WERI-Rb-1 (cell line): ENCODE data around the gene PRKCE.

Source experiments
- DNase-seq: peaks from one replicate; pipeline ENCODE4 v3.0.0-alpha.2; 2020
- H3K27ac ChIP-seq: fragments of 250-450 bp; sonication (Bioruptor Pico); 2 replicates; pipeline ENCODE4 v1.5.1; 2020; ENCODE audit warnings: mild to moderate bottlenecking, moderate library complexity
- H3K27me3 ChIP-seq: fragments of 250-450 bp; sonication (Bioruptor Pico); 2 replicates; pipeline ENCODE4 v1.5.1; 2021; ENCODE audit warnings: mild to moderate bottlenecking, low read depth, moderate library complexity; ENCODE audit not compliant: insufficient read depth, severe bottlenecking
- H3K36me3 ChIP-seq: fragments of 250-450 bp; sonication (Bioruptor Pico); 2 replicates; pipeline ENCODE4 v1.5.1; 2020; ENCODE audit warnings: mild to moderate bottlenecking, moderate library complexity
- H3K4me3 ChIP-seq: 2 replicates; pipeline ENCODE4 v1.5.1; 2011; ENCODE audit warnings: low read depth, mild to moderate bottlenecking, control low read depth, low read length
- H3K9me3 ChIP-seq: fragments of 250-450 bp; sonication (Bioruptor Pico); 2 replicates; pipeline ENCODE4 v1.5.1; 2021; ENCODE audit warnings: mild to moderate bottlenecking, moderate library complexity; ENCODE audit not compliant: severe bottlenecking
- TF ChIP-seq, protein P1 (sequence below): IDR thresholded peaks from 2 replicates; pipeline ENCODE4 v1.5.1; 2011; ENCODE audit warnings: low read depth, mild to moderate bottlenecking, control low read depth, inconsistent platforms, low read length

PRKCE gene

GRCh38 chr2:45610281-45611019 is 41.0 kb upstream of the PRKCE start:
- peak overlapping the region; percentile 87 for H3K27ac ChIP-seq
- DNase-seq: peak; percentile 73
- H3K4me3 ChIP-seq: peak overlapping the region; percentile 88
- no peaks in the 10 kb centered on the region for H3K9me3 ChIP-seq
- TF ChIP-seq, protein P1, sequence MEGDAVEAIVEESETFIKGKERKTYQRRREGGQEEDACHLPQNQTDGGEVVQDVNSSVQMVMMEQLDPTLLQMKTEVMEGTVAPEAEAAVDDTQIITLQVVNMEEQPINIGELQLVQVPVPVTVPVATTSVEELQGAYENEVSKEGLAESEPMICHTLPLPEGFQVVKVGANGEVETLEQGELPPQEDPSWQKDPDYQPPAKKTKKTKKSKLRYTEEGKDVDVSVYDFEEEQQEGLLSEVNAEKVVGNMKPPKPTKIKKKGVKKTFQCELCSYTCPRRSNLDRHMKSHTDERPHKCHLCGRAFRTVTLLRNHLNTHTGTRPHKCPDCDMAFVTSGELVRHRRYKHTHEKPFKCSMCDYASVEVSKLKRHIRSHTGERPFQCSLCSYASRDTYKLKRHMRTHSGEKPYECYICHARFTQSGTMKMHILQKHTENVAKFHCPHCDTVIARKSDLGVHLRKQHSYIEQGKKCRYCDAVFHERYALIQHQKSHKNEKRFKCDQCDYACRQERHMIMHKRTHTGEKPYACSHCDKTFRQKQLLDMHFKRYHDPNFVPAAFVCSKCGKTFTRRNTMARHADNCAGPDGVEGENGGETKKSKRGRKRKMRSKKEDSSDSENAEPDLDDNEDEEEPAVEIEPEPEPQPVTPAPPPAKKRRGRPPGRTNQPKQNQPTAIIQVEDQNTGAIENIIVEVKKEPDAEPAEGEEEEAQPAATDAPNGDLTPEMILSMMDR: peak; percentile 49; the same call in 1 of the 2 replicates
- no peaks in the 10 kb centered on the region for H3K27me3 ChIP-seq
- no peaks in the 10 kb centered on the region for H3K36me3 ChIP-seq

DNA sequence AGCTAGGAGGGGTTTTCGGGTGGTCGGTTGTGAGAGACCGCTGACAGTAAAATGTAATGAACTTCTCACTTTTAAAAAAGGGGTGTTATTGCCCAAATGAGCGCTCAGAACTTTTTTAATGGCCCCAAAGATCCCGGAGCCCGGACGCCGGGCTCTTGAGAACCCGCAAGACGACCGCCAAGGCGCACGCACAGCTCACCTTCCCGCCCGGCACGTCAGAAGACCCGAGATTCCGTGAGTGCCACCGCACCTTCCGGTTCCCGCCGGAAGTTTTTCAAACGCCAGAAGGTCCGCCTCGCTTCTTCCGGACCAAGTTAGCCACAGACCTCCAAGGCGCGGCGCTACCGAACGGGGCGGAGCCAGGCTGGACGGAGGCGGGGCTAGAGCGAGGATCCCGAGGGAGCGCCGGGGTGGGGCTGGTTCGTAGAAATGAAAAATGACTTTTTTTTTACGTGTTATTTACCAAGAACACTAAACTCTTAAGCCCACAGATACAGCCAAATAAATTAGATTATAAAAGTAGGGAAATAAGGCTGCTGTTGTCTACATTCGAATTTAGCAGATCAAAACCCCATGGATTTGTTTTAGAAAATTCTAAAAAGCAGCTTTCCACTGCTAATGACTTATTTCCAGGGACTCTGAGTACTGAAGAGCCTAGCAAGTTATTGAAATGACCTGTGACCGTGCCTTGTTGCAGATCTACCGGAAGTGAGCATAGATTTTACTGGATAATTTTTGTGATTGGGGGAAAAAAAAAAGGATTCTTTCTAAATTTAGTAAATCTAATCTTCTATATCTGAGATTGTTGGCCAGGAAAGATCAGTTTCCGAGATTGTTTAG is 40.2 kb upstream of the PRKCE start, which contains the start of gene SRBD1:
Gene SRBD1, minus strand, starts transcription at position 248 of the 840 bp plus-strand sequence. CDS start 5,826 bp downstream, outside the sequence.
- Histone ChIP-seq H3K9me3 (no peaks in the 10 kb centered on the region), H3K4me3 (peak within 1 kb of the TSS; percentile 88), H3K27ac (peak within 1 kb of the TSS; percentile 87), H3K27me3 (no peaks in the 10 kb centered on the region), H3K36me3 (no peaks in the 10 kb centered on the region)
- TF ChIP-seq, protein P1: no peak
- DNase-seq: peak; percentile 98

GRCh38 chr2:45612285-45612684 is 39.2 kb upstream of the PRKCE start:
- Histone ChIP-seq H3K27me3 (no peaks in the 10 kb centered on the region), H3K36me3 (no peaks in the 10 kb centered on the region), H3K9me3 (no peaks in the 10 kb centered on the region), H3K4me3 (no peak overlapping the region), H3K27ac (no peak overlapping the region)
- TF ChIP-seq, protein P1: no peak
- no peak for DNase-seq

DNA sequence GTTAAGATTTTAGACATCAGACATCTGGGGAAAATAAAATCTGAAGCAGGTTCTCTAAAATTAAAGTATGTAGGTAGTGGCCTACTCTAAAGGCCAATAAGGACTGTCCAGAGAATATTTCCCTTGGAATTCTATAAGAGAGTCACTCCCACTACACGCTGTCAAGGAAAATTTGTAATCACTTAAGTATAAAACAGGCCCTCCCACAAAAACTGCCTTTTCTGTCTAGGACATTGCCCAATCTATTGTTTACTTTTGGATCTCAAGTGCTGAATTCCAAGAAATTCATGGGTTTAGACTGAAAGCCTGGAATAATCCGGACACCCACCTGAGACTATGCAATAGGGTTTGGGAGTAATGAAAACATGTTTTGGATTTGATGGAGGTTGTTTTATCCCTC is 38.7 kb upstream of the PRKCE start:
- DNase-seq: no peak
- TF ChIP-seq, protein P1: no peak
- H3K9me3 ChIP-seq: no peaks in the 10 kb centered on the region
- H3K27ac ChIP-seq: no peak overlapping the region
- no peaks in the 10 kb centered on the region for H3K27me3 ChIP-seq
- no peaks in the 10 kb centered on the region for H3K36me3 ChIP-seq
- H3K4me3 ChIP-seq: no peak overlapping the region

- TF ChIP-seq, protein P1: no peak
- Histone ChIP-seq H3K4me3 (no peak overlapping the region), H3K9me3 (no peaks in the 10 kb centered on the region), H3K27ac (no peak overlapping the region), H3K27me3 (no peaks in the 10 kb centered on the region), H3K36me3 (no peaks in the 10 kb centered on the region)
- DNase-seq: no peak
Observed at GRCh38 chr2:45614330-45614729, 37.1 kb upstream of the PRKCE start.
